CD4-positive, alpha-beta T cell treated with Interleukin-15 for 4 hours (primary cell): ENCODE measurements around the gene RALGDS.
"Not testable (repeated sequence)": the region's sequence is repeated elsewhere in the genome, so short reads cannot be mapped to it uniquely, and the experiment has no call there.

Source experiments
- DNase-seq: peaks from one replicate; pipeline ENCODE4 v3.0.0-alpha.2; 2020; ENCODE audit warnings: low spot score

RALGDS gene

DNA sequence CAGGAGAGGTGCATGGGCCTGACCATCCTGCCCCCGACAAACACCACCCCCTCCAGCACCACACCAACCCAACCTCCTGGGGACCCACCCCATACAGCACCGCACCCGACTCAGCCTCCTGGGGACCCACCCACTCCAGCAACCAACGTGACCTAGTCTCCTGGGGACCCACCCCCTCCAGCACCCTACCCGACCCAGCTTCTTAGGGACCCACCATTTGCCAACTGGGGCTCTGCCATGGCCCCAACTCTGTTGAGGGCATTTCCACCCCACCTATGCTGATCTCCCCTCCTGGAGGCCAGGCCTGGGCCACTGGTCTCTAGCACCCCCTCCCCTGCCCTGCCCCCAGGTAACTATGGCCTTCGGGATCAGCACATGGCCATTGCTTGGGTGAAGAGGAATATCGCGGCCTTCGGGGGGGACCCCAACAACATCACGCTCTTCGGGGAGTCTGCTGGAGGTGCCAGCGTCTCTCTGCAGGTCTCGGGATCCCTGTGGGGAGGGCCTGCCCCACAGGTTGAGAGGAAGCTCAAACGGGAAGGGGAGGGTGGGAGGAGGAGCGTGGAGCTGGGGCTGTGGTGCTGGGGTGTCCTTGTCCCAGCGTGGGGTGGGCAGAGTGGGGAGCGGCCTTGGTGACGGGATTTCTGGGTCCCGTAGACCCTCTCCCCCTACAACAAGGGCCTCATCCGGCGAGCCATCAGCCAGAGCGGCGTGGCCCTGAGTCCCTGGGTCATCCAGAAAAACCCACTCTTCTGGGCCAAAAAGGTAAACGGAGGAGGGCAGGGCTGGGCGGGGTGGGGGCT is 54.7 kb downstream of the RALGDS start:
- DNase-seq = no peak

DNA sequence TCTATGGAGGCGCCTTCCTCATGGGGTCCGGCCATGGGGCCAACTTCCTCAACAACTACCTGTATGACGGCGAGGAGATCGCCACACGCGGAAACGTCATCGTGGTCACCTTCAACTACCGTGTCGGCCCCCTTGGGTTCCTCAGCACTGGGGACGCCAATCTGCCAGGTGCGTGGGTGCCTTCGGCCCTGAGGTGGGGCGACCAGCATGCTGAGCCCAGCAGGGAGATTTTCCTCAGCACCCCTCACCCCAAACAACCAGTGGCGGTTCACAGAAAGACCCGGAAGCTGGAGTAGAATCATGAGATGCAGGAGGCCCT is 56.0 kb downstream of the RALGDS start:
- no peak for DNase-seq

DNA sequence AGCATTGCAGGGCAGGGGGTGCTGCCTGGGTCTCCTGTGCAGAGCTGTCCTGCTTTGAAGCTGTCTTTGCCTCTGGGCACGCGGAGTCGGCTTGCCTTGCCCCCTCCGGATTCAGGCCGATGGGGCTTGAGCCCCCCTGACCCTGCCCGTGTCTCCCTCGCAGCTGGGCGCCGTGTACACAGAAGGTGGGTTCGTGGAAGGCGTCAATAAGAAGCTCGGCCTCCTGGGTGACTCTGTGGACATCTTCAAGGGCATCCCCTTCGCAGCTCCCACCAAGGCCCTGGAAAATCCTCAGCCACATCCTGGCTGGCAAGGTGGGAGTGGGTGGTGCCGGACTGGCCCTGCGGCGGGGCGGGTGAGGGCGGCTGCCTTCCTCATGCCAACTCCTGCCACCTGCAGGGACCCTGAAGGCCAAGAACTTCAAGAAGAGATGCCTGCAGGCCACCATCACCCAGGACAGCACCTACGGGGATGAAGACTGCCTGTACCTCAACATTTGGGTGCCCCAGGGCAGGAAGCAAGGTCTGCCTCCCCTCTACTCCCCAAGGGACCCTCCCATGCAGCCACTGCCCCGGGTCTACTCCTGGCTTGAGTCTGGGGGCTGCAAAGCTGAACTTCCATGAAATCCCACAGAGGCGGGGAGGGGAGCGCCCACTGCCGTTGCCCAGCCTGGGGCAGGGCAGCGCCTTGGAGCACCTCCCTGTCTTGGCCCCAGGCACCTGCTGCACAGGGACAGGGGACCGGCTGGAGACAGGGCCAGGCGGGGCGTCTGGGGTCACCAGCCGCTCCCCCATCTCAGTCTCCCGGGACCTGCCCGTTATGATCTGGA is 56.6 kb downstream of the RALGDS start:
- DNase-seq = no peak

DNA sequence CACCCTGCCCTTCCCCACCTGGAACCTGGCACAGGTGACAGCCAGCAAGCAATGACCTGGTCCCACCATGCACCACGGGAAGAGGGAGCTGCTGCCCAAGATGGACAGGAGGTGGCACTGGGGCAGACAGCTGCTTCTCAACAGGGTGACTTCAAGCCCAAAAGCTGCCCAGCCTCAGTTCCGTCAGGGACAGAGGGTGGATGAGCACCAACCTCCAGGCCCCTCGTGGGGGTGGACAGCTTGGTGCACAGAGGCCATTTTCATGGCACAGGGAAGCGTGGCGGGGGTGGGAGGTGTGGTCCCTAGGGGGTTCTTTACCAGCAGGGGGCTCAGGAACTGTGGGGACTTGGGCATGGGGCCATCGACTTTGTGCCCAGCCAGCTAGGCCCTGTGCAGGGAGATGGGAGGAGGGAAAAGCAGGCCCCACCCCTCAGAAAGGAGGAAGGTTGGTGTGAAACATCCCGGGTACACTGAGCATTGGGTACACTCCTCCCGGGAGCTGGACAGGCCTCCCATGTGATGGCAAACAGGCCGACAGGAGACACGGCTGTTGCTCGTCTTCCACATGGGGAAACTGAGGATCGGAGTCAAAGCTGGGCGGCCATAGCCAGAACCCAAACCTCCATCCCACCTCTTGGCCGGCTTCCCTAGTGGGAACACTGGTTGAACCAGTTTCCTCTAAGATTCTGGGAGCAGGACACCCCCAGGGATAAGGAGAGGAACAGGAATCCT is 57.4 kb downstream of the RALGDS start:
- no peak for DNase-seq

DNA sequence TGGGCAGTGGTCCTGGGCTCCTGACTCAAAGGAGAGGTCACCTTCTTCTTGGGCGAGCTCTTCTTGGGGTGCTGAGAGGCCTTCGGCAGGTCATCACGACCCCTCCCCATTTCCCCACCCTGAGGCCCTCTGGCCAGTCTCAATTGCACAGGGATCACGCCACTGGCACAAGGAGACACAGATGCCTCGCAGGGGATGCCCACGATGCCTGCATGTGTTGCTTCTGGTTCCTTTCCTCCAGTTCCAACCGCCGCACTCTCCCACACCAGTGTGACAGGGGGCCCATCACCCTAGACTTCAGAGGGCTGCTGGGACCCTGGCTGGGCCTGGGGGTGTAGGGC is 57.9 kb downstream of the RALGDS start:
- no peak for DNase-seq

DNA sequence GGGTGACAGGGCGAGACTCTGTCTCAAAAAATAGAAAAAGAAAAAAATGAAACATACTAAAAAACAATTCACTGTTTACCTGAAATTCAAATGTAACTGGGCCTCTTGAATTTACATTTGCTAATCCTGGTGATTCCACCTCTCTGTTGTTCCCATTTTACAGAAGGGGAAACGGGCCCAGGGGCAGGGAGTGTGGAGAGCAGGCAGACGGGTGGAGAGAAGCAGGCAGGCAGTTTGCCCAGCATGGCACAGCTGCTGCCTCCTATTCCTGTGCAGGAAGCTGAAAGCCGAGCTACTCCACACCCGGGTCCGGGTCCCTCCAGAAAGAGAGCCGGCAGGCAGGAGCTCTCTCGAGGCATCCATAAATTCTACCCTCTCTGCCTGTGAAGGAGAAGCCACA is 58.5 kb downstream of the RALGDS start:
- not testable (repeated sequence) for DNase-seq

DNA sequence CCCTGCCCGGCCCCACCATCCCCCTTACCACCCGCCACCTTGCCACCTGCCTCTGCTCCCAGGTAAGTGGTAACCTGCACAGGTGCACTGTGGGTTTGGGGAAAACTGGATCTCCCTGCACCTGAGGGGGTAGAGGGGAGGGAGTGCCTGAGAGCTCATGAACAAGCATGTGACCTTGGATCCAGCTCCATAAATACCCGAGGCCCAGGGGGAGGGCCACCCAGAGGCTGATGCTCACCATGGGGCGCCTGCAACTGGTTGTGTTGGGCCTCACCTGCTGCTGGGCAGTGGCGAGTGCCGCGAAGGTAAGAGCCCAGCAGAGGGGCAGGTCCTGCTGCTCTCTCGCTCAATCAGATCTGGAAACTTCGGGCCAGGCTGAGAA is 59.3 kb downstream of the RALGDS start, which contains the start of gene CEL:
TSS of gene CEL (plus strand) at position 218 of the 382 bp plus-strand sequence. CDS start at position 240, 22 bp downstream.
- not testable (repeated sequence) for DNase-seq

DNA sequence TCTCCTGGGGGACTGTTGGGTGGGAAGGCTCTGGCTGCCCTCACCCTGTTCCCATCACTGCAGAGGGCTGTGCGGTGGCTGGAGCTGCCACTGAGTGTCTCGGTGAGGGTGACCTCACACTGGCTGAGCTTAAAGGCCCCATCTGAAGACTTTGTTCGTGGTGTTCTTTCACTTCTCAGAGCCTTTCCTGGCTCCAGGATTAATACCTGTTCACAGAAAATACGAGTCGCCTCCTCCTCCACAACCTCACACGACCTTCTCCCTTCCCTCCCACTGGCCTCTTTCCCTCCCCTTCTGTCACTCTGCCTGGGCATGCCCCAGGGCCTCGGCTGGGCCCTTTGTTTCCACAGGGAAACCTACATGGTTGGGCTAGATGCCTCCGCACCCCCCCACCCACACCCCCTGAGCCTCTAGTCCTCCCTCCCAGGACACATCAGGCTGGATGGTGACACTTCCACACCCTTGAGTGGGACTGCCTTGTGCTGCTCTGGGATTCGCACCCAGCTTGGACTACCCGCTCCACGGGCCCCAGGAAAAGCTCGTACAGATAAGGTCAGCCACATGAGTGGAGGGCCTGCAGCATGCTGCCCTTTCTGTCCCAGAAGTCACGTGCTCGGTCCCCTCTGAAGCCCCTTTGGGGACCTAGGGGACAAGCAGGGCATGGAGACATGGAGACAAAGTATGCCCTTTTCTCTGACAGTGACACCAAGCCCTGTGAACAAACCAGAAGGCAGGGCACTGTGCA is 59.8 kb downstream of the RALGDS start:
- DNase-seq = not testable (repeated sequence)

DNA sequence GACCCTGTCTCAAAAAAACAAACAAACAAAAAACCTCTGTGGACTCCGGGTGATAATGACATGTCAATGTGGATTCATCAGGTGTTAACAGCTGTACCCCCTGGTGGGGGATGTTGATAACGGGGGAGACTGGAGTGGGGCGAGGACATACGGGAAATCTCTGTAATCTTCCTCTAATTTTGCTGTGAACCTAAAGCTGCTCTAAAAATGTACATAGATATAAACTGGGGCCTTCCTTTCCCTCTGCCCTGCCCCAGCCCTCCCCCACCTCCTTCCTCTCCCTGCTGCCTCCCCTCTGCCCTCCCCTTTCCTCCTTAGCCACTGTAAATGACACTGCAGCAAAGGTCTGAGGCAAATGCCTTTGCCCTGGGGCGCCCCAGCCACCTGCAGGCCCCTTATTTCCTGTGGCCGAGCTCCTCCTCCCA is 60.6 kb downstream of the RALGDS start:
- DNase-seq = no peak

DNA sequence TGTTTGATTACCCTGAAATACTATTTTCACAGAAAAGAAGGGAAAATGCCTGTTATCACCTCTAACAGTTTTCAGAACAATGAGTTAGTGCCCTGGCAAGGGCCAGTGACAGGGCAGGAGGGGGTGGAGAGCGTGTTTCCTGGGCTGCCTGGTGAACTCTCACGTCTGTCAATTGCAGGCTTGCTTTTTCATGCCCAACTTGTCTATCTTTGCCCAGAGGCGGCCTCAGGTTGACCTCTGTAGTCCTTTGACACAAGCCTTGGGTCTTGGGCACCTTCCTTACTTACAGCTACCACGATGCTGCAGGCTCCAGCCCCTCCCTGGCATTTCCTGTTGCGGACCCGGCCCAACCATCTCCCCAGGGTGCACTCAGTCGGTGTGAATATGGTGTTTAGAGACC is 61.4 kb downstream of the RALGDS start:
- no peak for DNase-seq

DNA sequence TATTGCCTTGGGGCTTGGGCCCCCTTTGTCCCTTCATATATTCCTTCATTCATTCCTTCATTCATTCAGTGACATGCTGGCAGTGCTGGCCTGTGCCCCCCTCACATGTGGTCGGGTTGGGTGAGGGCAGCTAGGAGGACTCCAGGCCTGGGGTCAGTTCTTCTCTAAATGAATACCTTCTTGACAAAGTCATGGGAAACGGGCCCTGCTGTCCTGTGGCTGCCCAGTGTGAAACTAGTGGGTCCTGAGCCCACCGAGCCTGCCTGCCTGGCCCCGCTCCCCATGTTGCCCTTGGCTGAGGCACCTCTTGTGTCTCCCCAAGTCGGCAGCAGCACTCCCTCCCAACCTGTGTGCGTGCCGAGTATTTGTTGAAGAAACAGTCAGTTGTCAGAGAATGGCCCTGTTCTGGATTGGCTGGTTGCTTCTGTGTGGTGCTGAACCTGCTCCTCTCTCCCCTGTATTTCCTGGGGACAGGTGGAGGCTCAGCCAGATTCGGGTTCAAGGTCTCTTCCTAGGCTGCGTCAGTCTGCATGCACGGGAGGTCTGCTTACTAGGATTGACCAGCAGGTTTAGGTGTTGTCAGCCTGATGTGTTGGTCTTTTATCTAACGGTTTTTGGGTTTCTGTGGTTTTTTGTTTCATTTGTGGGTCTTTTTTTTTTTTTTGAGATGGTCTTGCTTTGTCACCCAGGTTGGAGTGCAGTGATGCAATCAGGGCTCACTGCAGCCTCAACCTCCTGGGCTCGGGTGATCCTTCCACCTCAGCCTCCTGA is 62.3 kb downstream of the RALGDS start:
- no peak for DNase-seq

DNA sequence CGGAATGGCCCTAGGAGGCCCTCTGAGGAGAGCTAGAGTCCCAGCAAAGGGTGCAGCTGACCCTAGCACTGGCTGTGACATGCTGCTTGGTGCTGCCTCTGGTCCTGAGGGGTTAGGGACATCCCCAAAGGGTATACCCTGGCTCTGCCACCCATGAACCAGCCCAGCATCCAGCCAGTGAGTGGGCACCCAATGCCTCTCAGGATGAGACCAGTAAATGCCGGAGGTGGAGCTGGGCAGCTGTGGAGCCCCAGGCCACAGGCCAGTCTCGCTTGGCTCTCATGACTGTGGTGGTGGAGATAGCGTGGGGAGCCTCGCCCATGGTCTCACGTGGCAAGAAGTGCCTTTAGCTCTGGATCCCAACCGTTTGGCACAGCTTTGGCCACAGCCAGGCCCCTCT is 63.0 kb downstream of the RALGDS start:
- no peak for DNase-seq

DNA sequence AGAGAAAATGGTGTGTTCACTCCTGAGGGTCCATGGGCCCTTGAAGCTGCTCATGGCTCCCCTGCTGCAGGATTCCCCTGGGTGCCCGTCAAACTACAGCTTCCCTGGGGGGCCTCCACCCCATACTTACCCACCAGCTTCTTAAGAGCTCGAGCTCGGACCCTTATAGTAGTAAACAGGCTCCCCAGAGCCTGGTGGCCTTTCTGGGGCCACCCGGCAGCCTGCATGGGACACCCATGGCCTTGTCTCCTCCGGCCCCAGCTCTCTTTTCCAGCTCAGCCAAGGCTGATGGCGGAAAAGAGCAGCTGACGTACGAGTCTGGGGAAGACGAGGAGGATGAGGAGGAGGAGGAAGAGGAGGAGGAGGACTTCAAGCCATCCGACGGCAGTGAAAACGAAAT is 63.5 kb downstream of the RALGDS start:
- DNase-seq = no peak

DNA sequence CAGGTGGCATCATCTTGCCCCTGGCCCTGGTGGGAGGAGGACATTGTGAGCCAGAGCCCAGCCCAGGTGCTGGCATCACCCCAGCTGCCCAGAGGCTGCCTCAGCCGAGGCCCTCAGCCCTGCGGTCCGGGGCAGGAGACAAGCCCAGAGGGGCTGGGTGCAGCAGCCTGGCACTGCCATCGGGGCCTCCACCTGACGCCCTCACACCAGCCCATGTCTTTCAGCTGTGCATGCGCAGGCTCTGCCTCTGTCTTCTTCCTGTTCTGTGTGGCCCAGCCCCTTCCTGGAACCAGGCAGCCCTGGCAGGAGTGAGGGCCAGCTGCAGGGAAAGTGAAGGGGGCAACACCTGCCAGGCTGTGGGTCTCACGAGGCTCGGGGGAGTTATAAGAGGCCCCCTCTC is 64.0 kb downstream of the RALGDS start:
- DNase-seq = no peak

DNA sequence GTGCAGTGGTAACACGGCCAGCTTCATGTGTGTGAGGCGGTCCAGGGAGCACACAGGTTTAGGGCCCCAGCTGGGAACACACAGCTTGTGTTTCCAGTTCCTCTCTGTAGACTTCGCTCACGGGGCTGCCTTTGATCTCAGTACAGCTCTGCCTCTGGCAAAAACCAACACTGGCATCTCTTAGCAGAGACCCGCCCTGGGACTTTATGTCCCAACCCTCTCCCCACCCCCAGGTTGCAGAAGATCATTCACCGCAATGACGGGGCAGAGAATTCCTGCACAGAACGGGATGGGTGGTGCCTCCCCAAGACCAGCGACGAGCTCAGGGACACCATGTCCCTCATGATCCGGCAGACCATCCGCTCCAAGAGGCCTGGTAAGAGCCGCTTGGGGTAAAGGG is 64.5 kb downstream of the RALGDS start:
- DNase-seq = no peak

DNA sequence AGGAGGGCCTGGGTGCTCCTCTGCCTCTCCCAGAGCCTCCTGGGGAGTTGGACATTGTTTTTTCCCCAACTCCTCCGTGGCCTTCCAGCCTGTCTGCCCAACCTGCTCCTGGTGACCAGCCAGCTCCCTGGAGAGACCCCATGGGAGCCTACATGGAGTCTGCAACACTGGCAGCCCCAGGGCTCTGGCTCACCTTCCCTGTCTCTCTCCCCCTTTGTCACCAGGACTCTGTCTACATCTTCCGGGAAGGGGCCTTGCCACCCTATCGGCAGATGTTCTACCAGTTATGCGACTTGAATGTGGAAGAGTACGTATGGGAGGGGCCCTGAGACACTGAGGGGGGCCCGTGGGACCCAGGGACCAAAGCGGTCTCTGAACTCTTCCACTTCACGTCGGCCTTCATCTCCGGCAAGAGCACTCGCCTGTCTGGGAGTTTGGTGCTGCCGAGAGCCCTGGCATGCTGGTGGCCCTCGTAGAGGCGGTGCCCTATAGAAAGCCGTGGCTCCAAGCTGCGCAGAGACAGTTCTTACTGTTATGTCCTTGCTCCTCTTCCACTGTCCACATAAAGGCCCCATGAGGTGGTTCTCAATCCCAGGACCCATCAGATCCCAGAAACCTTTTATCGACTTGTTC is 65.1 kb downstream of the RALGDS start:
- DNase-seq = no peak

DNA sequence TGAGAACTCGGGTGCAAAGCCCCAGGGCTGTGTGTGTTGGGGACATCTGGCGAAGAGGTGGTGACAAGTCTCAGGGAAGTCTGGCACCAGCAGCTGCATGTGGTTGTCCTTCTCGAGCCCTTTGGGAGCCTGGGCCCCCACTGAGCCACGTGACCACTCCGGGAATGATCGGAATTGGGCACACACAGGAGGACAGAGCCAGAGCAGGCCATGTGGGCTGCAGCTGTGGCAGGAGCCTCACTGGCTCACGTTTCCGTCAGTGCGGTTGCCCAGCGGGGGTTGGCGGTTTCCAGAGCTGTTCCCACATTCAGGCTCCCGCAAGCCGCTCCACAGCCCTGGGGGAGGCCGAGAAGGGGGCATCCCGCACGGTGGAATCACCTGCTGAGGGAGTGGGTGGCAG is 66.1 kb downstream of the RALGDS start:
- DNase-seq = no peak

DNA sequence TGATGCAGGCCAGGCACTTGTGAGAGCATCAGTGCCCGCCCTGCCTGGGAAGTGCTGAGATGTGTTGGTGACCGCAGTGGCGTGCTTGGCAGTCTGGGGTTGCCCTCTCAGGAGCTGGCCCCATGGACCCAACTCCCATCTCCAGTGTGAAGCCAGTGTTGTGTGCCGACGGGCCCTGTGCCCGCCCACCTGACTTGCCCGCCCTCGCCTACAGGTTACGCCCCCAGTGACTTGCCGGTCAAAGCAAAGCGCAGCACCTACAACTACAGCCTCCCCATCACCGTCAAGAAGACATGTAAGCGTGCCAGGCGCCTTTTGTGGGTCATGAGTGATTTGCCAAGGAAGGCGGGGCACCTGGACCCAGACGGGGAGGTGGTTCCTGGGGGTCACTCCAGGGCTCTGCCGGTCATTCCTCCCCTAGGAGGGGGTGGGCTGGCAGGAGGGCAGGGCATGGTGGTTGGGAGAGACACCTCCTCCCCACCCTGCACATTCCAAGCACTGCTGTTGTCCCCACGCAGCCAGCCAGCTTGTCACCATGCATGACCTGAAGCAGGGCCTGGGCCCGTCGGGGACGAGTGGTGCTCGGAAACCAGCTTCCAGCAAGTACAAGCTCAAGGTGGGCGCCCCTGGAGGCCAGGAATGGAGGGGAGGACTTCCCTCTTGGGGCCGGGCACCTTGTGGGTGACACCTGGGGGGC is 66.7 kb downstream of the RALGDS start:
- DNase-seq = no peak

DNA sequence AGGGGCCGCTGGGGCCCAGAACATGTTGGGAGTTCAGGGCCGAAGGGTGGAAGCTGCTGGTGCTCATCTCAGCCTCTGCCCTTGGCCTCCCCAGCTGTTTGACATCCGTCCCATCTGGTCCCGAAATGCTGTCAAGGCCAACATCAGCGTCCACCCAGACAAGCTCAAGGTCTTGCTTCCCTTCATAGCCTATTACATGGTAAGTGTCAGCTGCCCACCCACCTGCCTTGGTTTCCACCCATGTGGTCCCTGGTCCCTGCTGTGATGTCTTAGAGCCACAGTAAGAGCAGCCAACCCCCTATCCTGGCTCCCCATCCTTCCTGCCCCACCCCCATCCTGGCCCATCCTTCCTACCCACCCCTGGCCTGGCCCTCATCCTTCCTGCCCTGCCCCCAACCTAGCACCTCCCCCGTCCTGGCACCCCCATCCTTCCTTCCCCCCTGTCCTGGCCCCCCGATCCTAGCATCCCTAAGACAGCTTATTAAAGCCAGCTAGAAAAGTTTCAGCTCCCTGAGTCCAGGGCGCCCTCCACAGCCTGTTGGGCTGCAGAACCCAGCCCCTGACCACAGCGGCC is 69.0 kb downstream of the RALGDS start:
- DNase-seq = no peak
